Effector memory CD4-positive, alpha-beta T cell (primary cell): ENCODE results near the gene IL4I1.

Experiments used
- DNase-seq, 3 donors: peaks; one replicate each; pipeline ENCODE4 v3.0.0-alpha.2; 2020
- H3K27ac ChIP-seq: 2 replicates; pipeline ENCODE4 v1.7.0; 2013; ENCODE audit warnings: mild to moderate bottlenecking, low read length, moderate library complexity; ENCODE audit not compliant: insufficient read depth, poor library complexity, severe bottlenecking
- H3K27me3 ChIP-seq: replicated peaks from 2 replicates; pipeline ENCODE4 v1.7.0; 2013; ENCODE audit warnings: mild to moderate bottlenecking, low read length; ENCODE audit not compliant: insufficient read depth, control insufficient read depth, poor library complexity, severe bottlenecking
- H3K36me3 ChIP-seq: 2 replicates; pipeline ENCODE4 v1.7.0; 2013; ENCODE audit warnings: mild to moderate bottlenecking, low read length, moderate library complexity; ENCODE audit not compliant: control insufficient read depth, insufficient read depth
- H3K4me1 ChIP-seq: 2 replicates; pipeline ENCODE4 v1.7.0; 2013; ENCODE audit warnings: low read length, mild to moderate bottlenecking; ENCODE audit not compliant: control insufficient read depth, insufficient read depth, poor library complexity, severe bottlenecking
- H3K4me3 ChIP-seq: 2 replicates; pipeline ENCODE4 v1.7.0; 2013; ENCODE audit warnings: low read length, low read depth, mild to moderate bottlenecking; ENCODE audit not compliant: insufficient read depth, poor library complexity, severe bottlenecking
- H3K9me3 ChIP-seq: 2 replicates; pipeline ENCODE4 v1.7.0; 2013; ENCODE audit warnings: mild to moderate bottlenecking, low read length, moderate library complexity; ENCODE audit not compliant: control insufficient read depth

The IL4I1 gene

DNA sequence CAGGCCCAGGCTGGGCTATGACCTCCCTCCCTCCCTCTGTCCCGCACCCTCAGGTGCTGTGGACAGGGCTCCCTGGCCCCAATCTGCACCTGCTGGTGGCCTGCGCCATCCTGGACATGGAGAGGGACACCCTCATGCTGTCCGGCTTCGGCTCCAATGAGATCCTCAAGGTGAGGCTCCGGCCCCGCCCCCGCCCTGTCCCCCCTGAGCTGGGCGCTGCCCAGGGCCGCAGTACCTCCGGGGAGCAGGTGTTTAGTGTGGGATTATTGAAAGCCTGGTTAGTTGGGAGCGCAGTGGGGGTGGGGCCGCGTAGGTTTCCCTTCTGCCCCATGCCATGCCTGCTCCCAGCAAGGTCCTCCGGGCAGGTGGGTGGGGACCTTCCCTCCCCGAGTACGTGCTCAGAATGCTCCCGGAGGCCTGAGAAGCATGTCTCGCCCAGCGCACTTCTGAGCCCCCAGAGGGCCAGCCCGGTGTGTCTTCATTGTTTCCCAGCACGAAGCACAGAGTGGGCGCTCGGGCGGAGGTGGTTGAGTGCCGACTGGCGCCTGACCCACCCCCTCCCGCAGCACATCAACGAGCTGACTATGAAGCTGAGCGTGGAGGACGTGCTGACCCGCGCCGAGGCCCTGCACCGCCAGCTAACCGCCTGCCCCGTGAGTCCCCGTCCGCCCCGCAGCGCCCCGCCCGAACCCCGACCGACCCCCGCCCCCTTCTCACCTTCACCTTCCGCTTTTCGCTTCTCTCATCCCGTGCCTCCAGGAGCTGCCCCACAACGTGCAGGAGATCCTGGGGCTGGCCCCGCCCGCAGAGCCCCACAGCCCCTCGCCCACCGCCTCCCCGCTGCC, 8.8 kb downstream of the IL4I1 start:
- Histone ChIP-seq H3K9me3 (no peaks in the 10 kb centered on the region), H3K4me3 (no peak overlapping the region), H3K36me3 (peaks cover 21% of the 10 kb centered on the region), H3K4me1 (peaks cover 5% of the 10 kb centered on the region), H3K27me3 (no peaks in the 10 kb centered on the region), H3K27ac (no peak overlapping the region)
- DNase-seq: no peak

DNA sequence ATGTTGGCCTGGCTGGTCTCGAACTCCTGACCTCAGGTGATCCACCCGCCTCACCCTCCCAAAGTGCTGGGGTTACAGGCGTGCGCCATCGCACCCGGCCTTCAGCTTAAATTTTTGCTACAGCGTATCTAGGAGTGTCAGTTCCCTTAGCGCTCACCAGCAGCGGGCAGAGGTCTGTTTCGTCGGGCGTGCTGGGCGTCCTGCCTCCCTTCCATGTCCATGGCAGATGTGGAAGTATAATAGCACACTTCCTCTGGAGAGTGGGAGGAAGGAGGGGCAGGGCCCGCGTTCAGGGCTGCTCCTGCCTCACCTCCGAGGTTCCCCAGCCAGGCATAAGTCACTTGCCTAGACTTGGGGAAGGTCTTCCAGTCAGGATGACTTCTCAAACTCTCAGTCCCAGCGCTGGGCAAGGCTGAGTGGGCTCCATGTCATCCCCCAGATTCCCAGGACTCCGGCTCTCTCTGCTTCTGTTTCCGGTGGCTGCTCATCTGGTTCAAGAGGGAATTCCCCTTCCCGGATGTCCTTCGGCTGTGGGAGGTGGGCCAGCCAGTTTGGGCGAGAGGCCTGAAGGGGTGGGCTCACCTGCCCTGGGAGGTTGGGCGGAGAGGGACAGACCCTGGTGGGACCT, 9.5 kb downstream of the IL4I1 start:
- DNase-seq: no peak
- peaks cover 5% of the 10 kb centered on the region for H3K4me1 ChIP-seq
- peaks cover 28% of the 10 kb centered on the region for H3K36me3 ChIP-seq
- H3K9me3 ChIP-seq: no peaks in the 10 kb centered on the region
- no peaks in the 10 kb centered on the region for H3K27me3 ChIP-seq
- H3K4me3 ChIP-seq: no peak overlapping the region
- H3K27ac ChIP-seq: no peak overlapping the region

DNA sequence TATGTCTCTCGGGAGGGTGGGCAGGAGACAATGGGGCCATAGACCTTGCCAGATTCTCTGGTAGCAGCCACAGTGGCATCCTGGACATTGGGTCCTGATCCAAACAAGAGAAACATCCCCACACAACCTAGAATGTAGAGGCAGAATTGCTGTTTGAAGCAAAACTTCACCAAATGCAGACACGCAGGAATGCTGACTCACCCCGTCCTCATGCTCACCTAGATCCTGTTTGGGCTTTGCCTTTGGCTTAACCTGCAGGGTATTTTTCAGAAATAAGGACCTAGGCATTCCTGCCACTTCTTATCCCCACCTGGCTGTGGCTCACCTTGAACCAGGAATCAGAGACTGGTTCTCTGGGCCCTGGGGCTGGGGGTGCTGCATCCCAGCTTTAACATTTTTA, 11.9 kb downstream of the IL4I1 start:
- no peaks in the 10 kb centered on the region for H3K9me3 ChIP-seq
- no peaks in the 10 kb centered on the region for H3K27me3 ChIP-seq
- peaks cover 49% of the 10 kb centered on the region for H3K36me3 ChIP-seq
- H3K4me1 ChIP-seq: peaks cover 2% of the 10 kb centered on the region
- H3K4me3 ChIP-seq: no peak overlapping the region
- H3K27ac ChIP-seq: no peak overlapping the region
- DNase-seq: no peak

DNA sequence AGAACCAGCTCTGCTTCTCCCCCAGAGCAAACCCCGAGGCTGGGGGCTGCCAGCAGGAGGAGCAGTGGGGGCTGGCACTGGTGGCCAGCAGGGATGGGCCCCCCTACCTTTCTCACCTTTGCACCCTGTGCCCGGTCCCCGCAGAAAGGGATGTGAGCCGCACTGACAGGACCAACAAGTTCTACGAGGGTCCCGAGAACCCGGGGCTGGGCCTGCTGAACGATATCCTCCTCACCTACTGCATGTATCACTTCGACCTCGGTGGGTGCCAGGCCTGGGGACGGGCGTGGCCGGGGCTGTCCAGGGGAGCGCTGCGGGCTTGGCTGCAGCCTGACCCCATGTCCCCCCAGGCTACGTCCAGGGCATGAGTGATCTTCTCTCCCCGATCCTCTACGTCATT, 12.6 kb downstream of the IL4I1 start:
- H3K36me3 ChIP-seq: peaks cover 53% of the 10 kb centered on the region
- no peaks in the 10 kb centered on the region for H3K27me3 ChIP-seq
- no peaks in the 10 kb centered on the region for H3K4me1 ChIP-seq
- DNase-seq: no peak
- no peaks in the 10 kb centered on the region for H3K9me3 ChIP-seq
- no peak overlapping the region for H3K27ac ChIP-seq
- H3K4me3 ChIP-seq: no peak overlapping the region

DNA sequence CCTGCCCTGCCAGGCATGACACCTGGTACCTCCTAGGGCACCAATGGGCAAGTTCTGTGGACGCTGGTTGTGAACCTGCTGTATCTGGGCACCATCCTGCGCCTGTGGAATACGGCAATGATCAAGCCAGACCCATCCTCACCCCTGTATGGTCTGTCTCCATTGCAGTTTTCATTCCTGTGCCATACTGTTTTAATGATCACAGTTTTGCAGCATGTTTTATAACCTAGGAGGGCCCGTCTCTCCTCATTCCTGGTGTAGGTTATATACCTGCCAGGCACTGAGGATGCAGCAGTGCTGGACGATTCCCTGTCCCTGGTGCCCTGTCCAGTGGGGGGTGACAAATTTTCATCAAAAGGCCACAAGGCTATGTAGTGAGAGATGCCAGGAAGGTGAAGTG, 13.6 kb downstream of the IL4I1 start:
- H3K4me3 ChIP-seq: no peak overlapping the region
- peaks cover 56% of the 10 kb centered on the region for H3K36me3 ChIP-seq
- H3K27ac ChIP-seq: no peak overlapping the region
- no peaks in the 10 kb centered on the region for H3K27me3 ChIP-seq
- peaks cover 6% of the 10 kb centered on the region for H3K4me1 ChIP-seq
- DNase-seq: no peak
- H3K9me3 ChIP-seq: no peaks in the 10 kb centered on the region

DNA sequence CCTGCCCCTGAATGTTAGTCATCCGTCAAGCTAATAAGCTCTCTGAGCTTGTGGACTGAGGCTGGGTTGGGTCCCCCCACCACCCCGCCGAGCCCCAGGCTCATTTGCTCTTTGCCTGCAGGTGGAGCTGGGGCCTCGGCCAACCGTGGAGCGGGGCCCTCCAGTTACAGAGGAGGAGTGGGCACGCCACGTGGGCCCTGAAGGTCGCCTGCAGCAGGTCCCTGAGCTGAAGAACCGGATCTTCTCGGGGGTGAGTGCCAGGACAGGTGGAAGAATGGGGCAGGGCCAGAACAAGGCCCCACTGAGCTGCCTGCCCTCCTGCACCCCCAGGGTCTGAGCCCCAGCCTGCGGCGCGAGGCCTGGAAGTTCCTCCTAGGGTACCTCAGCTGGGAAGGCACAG, 14.0 kb downstream of the IL4I1 start:
- H3K4me1 ChIP-seq: peaks cover 8% of the 10 kb centered on the region
- H3K9me3 ChIP-seq: no peaks in the 10 kb centered on the region
- no peak for DNase-seq
- no peaks in the 10 kb centered on the region for H3K27me3 ChIP-seq
- H3K36me3 ChIP-seq: peaks cover 56% of the 10 kb centered on the region
- no peak overlapping the region for H3K27ac ChIP-seq
- H3K4me3 ChIP-seq: no peak overlapping the region

DNA sequence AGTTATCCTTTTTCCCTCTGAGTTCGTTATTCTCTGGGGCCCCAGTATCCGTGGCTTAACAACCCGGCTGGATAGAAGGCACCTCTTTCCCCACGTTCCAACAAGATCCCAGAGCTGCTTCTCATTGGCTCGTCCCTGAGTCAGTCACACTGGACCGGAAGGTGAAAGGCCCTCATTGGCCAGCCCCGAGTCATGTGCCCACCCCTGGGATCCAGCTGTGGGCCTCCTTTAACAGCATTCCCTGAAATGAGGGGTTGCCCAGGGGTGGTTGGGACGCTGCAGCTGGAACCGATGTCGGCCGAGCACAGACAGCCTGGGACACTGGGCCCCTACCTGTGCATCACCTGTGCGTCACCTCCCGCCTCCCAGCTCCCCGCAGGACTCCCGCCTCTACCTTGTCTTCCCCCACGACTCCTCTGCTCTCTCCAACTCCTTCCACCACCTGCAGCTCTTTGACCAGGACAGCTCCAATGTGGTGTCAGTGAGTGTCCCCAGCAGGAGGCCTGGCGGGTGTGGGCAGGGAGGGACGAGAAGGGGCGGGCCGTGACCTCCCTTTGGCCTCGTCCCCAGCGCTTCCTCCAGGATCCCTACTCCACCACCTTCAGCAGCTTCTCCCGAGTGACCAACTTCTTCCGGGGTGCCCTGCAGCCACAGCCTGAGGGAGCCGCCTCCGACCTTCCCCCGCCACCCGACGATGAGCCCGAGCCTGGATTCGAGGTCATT, 14.9 kb downstream of the IL4I1 start:
- Histone ChIP-seq H3K9me3 (no peaks in the 10 kb centered on the region), H3K27ac (no peak overlapping the region), H3K27me3 (no peaks in the 10 kb centered on the region), H3K4me1 (peaks cover 8% of the 10 kb centered on the region), H3K4me3 (no peak overlapping the region), H3K36me3 (peaks cover 56% of the 10 kb centered on the region)
- DNase-seq: no peak

DNA sequence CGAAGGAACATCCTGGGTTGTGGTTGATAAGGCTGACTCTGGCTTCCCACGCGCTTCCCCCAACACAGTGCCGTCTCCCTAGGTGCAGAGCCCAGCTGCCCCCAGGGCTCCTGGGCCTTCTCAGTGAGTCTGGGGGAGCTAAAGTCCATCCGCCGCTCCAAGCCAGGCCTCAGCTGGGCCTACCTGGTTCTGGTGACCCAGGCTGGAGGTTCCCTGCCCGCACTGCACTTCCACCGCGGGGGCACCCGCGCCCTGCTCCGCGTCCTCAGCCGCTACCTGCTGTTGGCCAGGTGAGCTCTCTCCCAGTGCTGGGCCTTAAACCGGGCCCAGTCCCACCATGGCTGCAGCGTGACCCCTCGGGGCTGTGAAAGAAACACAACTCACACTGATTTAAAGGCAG, 15.5 kb downstream of the IL4I1 start:
- no peak for DNase-seq
- H3K27ac ChIP-seq: no peak overlapping the region
- peaks cover 56% of the 10 kb centered on the region for H3K36me3 ChIP-seq

DNA sequence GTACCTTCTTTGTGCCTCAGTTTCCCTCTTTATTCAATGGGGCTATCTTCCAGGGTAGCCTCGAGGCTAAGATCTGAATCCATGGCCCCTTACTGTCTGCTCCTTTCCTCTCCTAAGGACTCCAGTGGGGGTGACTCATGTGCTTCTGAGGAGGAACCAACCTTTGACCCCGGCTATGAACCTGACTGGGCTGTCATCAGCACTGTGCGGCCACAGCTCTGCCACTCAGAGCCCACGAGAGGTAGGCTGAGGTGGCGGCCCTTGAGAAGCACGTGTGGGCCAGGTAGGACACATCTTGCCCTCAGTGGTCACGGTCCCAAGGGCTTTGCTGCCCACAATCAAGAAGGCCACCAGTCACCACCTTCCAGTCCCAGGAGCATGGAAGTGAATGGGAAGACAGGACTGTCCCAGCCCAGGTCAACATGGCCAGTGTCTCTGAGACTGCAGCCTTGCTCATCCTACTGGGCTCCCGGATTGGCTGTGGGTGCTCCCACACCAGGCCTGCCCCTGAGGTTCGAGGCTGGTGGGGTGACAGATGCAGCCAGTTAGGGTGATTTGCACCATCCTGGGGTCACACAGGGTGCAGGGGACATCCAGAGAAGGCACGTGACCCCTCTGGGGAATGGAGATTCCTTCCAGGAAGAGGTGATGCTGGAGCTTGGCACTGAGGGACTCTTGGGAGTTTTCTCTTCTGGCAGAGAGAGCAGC, 16.4 kb downstream of the IL4I1 start:
- Histone ChIP-seq H3K4me3 (no peak overlapping the region), H3K27me3 (no peaks in the 10 kb centered on the region), H3K4me1 (peaks cover 11% of the 10 kb centered on the region), H3K9me3 (no peaks in the 10 kb centered on the region), H3K36me3 (peaks cover 56% of the 10 kb centered on the region), H3K27ac (no peak overlapping the region)
- DNase-seq: no peak

More for the DNA sequence above, 15.5 kb downstream of the IL4I1 start:
- H3K4me3 ChIP-seq: no peak overlapping the region
- H3K27me3 ChIP-seq: no peaks in the 10 kb centered on the region
- no peaks in the 10 kb centered on the region for H3K9me3 ChIP-seq
- H3K4me1 ChIP-seq: peaks cover 8% of the 10 kb centered on the region
